HG02571 (cell line): Measurements from ENCODE around the gene LILRA2.
"Not testable (repeated sequence)": the region's sequence is repeated elsewhere in the genome, so short reads cannot be mapped to it uniquely, and the experiment has no call there.

Experiments
- ATAC-seq: cut with Tn5 transposase; IDR thresholded peaks from one replicate; pipeline ENCODE4 v1.9.1; 2021; ENCODE audit warnings: mild to moderate bottlenecking, moderate library complexity; ENCODE audit not compliant: unreplicated experiment

LILRA2 gene

GRCh38 chr19:54573330-54573872, at the start of gene LILRA2:
LILRA2 (plus strand) TSS chr19:54573790; CDS start chr19:54573879, 89 bp downstream.
- no peak for ATAC-seq

GRCh38 chr19:54525636-54526035, 48.0 kb upstream of the LILRA2 start:
- no peak for ATAC-seq

- ATAC-seq, result no peak
Measured at GRCh38 chr19:54526972-54527371, 46.6 kb upstream of the LILRA2 start.

- ATAC-seq, result no peak
Measured at GRCh38 chr19:54530866-54531265, 42.7 kb upstream of the LILRA2 start.

- ATAC-seq, result peak; percentile 59
Measured at GRCh38 chr19:54532528-54532927, 41.1 kb upstream of the LILRA2 start.

GRCh38 chr19:54533476-54533875, 40.1 kb upstream of the LILRA2 start:
- no peak for ATAC-seq

- no peak for ATAC-seq
Measured at GRCh38 chr19:54534156-54534555, 39.4 kb upstream of the LILRA2 start.

- ATAC-seq, result no peak
Measured at GRCh38 chr19:54535601-54536000, 38.0 kb upstream of the LILRA2 start.

GRCh38 chr19:54536956-54537355, 36.6 kb upstream of the LILRA2 start:
- no peak for ATAC-seq

- ATAC-seq, result no peak
Measured at GRCh38 chr19:54541712-54542111, 31.9 kb upstream of the LILRA2 start.

- no peak for ATAC-seq
Measured at GRCh38 chr19:54548806-54549205, 24.8 kb upstream of the LILRA2 start.

GRCh38 chr19:54549224-54549623, 24.4 kb upstream of the LILRA2 start:
- ATAC-seq, result no peak

GRCh38 chr19:54551293-54551692, 22.3 kb upstream of the LILRA2 start:
- ATAC-seq, result no peak

- ATAC-seq, result no peak
Measured at GRCh38 chr19:54551950-54552912, 21.4 kb upstream of the LILRA2 start.

- no peak for ATAC-seq
Measured at GRCh38 chr19:54552913-54553310, 20.7 kb upstream of the LILRA2 start.

- no peak for ATAC-seq
Measured at GRCh38 chr19:54554006-54554405, 19.6 kb upstream of the LILRA2 start.

- ATAC-seq, result no peak
Measured at GRCh38 chr19:54554896-54555295, 18.7 kb upstream of the LILRA2 start.

- ATAC-seq, result no peak
Measured at GRCh38 chr19:54556194-54556593, 17.4 kb upstream of the LILRA2 start.

GRCh38 chr19:54558339-54558738, 15.3 kb upstream of the LILRA2 start:
- ATAC-seq, result no peak

GRCh38 chr19:54560881-54561385, 12.7 kb upstream of the LILRA2 start:
- ATAC-seq, result no peak

- ATAC-seq, result no peak
Measured at GRCh38 chr19:54561840-54562239, 11.8 kb upstream of the LILRA2 start.

GRCh38 chr19:54563206-54563605, 10.4 kb upstream of the LILRA2 start:
- ATAC-seq, result not testable (repeated sequence)
